ENCODE measurements around the gene PROM1.

GRCh38 chr4:16116019-16116418 lies 32.2 kb upstream of the PROM1 start:
- no peak for TF ChIP-seq CEBPB (IDR thresholded peaks at IDR 0.05; ENCODE audit: low read depth)
- TF ChIP-seq TCF7L2 (IDR thresholded peaks at IDR 0.05; ENCODE audit: borderline replicate concordance, extremely low read depth, insufficient read depth, insufficient read length): no peak
- no peak for TF ChIP-seq CTCF (IDR thresholded peaks at IDR 0.05 in 2 of 3, conservative IDR thresholded peaks at IDR 0.05 in 1 of 3; ENCODE audit: borderline replicate concordance in 1 of 3, insufficient read depth in 1 of 3, low read depth in 2 of 3, low read length in 2 of 3)

Data from HCT116 (cell line).